SK-N-SH (cell line): Measurements from ENCODE around the gene MS4A14. TPM values are rescaled to one million over a fixed set of nuclear protein-coding genes. Genes with fewer than 3 reads are reported as not detected.

ENCODE experiments used
- CTCF ChIA-PET: fragments of 300-600, 350-600 bp; formaldehyde crosslinking; extraction: SDS; loops from one replicate; lab custom pipeline; 2021; lab: Yijun Ruan, JAX
- POLR2A ChIA-PET: fragments of 350-600 bp; sonication (Branson Sonifier 250); formaldehyde crosslinking; extraction: SDS; loops from one replicate; lab custom pipeline; 2020; ENCODE audit warnings: antibody characterized with exemption, inconsistent platforms; lab: Yijun Ruan, JAX
- DNase-seq: peaks from one replicate; pipeline ENCODE4 v3.0.0; 2012
- H2AFZ ChIP-seq: fragments of 200-600 bp; sonication (generic); 2 replicates; pipeline ENCODE4 v1.8.1; 2016; ENCODE audit warnings: antibody characterized with exemption, mild to moderate bottlenecking, low read depth
- H3F3A ChIP-seq: fragments of 200-600 bp; sonication (generic); replicated peaks from 2 replicates; pipeline ENCODE3; 2016; ENCODE audit warnings: antibody characterized with exemption, mild to moderate bottlenecking; ENCODE audit not compliant: insufficient read depth
- H3K27ac ChIP-seq, 2 experiments: fragments of 200-500 bp in 1 of 2; fragments of 200-600 bp in 1 of 2; sonication (Bioruptor generic) in 1 of 2; sonication (generic), shearing (Covaris generic) in 1 of 2; 2 replicates each; pipeline versions ENCODE4 v1.5.1 to v1.6.1; 2014 to 2016; ENCODE audit warnings: low read depth in 2 of 2, inconsistent platforms in 1 of 2, low read length in 1 of 2, mild to moderate bottlenecking in 1 of 2, mixed read lengths in 1 of 2
- H3K27me3 ChIP-seq: fragments of 200-600 bp; sonication (generic), shearing (Covaris generic); 2 replicates; pipeline ENCODE4 v1.6.1; 2016; ENCODE audit warnings: mixed run types; ENCODE audit not compliant: insufficient read depth
- H3K36me3 ChIP-seq, 2 experiments: fragments of 200-500 bp in 1 of 2; fragments of 200-600 bp in 1 of 2; sonication (Bioruptor generic) in 1 of 2; sonication (generic) in 1 of 2; replicated peaks in 1 of 2; 2 replicates each; pipeline versions ENCODE3 to v1.5.1; 2014 to 2016; ENCODE audit warnings: low read length in 1 of 2, mild to moderate bottlenecking in 1 of 2; ENCODE audit not compliant: insufficient read depth in 2 of 2, control insufficient read depth in 1 of 2
- H3K4me1 ChIP-seq, 2 experiments: fragments of 200-500 bp in 1 of 2; fragments of 200-600 bp in 1 of 2; sonication (Bioruptor generic) in 1 of 2; sonication (generic), shearing (Covaris generic) in 1 of 2; 2 replicates each; pipeline versions ENCODE4 v1.5.1 to v1.6.1; 2014 to 2016; ENCODE audit warnings: low read depth in 1 of 2, low read length in 1 of 2, mixed run types in 1 of 2; ENCODE audit not compliant: insufficient read depth in 2 of 2, control insufficient read depth in 1 of 2
- H3K4me2 ChIP-seq: fragments of 200-600 bp; sonication (generic), shearing (Covaris generic); 2 replicates; pipeline ENCODE4 v1.6.1; 2017; ENCODE audit warnings: mixed run types
- H3K4me3 ChIP-seq, 2 experiments: fragments of 200-500 bp in 1 of 2; fragments of 200-600 bp in 1 of 2; sonication (Bioruptor generic) in 1 of 2; sonication (generic), shearing (Covaris generic) in 1 of 2; 2 replicates each; pipeline versions ENCODE4 v1.5.1 to v1.8.1; 2014 to 2016; ENCODE audit warnings: low read depth in 2 of 2, inconsistent platforms in 1 of 2, low read length in 1 of 2, mild to moderate bottlenecking in 1 of 2, mixed read lengths in 1 of 2, moderate library complexity in 1 of 2
- H3K79me2 ChIP-seq: fragments of 200-600 bp; sonication (generic); 2 replicates; pipeline ENCODE4 v1.8.1; 2017; ENCODE audit warnings: mild to moderate bottlenecking; ENCODE audit not compliant: insufficient read depth
- H3K9ac ChIP-seq: fragments of 200-600 bp; sonication (generic); 2 replicates; pipeline ENCODE4 v1.6.1; 2017; ENCODE audit warnings: mixed run types
- H3K9me2 ChIP-seq: fragments of 200-600 bp; sonication (generic); 2 replicates; pipeline ENCODE4 v1.6.1; 2017; ENCODE audit warnings: mixed run types
- H3K9me3 ChIP-seq: fragments of 200-600 bp; sonication (generic); 2 replicates; pipeline ENCODE4 v1.6.1; 2017; ENCODE audit warnings: mixed run types, mild to moderate bottlenecking, moderate library complexity
- H4K20me1 ChIP-seq: fragments of 200-600 bp; sonication (generic); 2 replicates; pipeline ENCODE4 v1.6.1; 2017; ENCODE audit warnings: mild to moderate bottlenecking, mixed run types; ENCODE audit not compliant: insufficient read depth
- CHD2 ChIP-seq: fragments of 150-350 bp; IDR thresholded peaks from 2 replicates; pipeline ENCODE4 v1.6.1; 2018; ENCODE audit warnings: low read length; ENCODE audit not compliant: partially characterized antibody
- ELF1 ChIP-seq: IDR thresholded peaks from 2 replicates; pipeline ENCODE4 v1.4.0; 2012
- EP300 ChIP-seq, 2 experiments: IDR thresholded peaks; 2 replicates each; pipeline versions ENCODE4 v1.4.0 to v1.6.1; 2012; ENCODE audit warnings: borderline replicate concordance in 1 of 2, low read depth in 1 of 2, low read length in 1 of 2
- FOXJ3 ChIP-seq: sonication (generic); formaldehyde crosslinking; IDR thresholded peaks from 2 replicates; pipeline ENCODE4 v1.5.1; 2020; ENCODE audit warnings: mild to moderate bottlenecking, missing genetic modification reagents
- GABPA ChIP-seq: IDR thresholded peaks from 2 replicates; pipeline ENCODE4 v1.4.0; 2012; ENCODE audit warnings: low read depth, mild to moderate bottlenecking
- GATA2 ChIP-seq: sonication (generic); formaldehyde crosslinking; IDR thresholded peaks from 2 replicates; pipeline ENCODE4 v1.5.0; 2020; ENCODE audit warnings: mild to moderate bottlenecking, missing genetic modification reagents
- JUND ChIP-seq: IDR thresholded peaks from 2 replicates; pipeline ENCODE4 v1.4.0; 2012
- MEF2A ChIP-seq: IDR thresholded peaks from 2 replicates; pipeline ENCODE4 v1.4.0; 2012; ENCODE audit warnings: low read depth, borderline replicate concordance
- MXI1 ChIP-seq: IDR thresholded peaks from 2 replicates; pipeline ENCODE4 v1.6.1; 2012; ENCODE audit warnings: mild to moderate bottlenecking, low read depth, low read length, improper control_type of control experiment
- NFIC ChIP-seq: IDR thresholded peaks from 2 replicates; pipeline ENCODE4 v1.4.0; 2012; ENCODE audit warnings: borderline replicate concordance
- POLR2AphosphoS5 ChIP-seq: IDR thresholded peaks from 2 replicates; pipeline ENCODE4 v1.6.1; 2012; ENCODE audit warnings: low read depth, low read length
- RAD21 ChIP-seq: IDR thresholded peaks from 2 replicates; pipeline ENCODE4 v1.6.1; 2012; ENCODE audit warnings: mild to moderate bottlenecking, low read length
- RFX5 ChIP-seq: IDR thresholded peaks from 2 replicates; pipeline ENCODE4 v1.6.1; 2012; ENCODE audit warnings: mild to moderate bottlenecking, improper control_type of control experiment, low read length
- RXRA ChIP-seq: IDR thresholded peaks from 2 replicates; pipeline ENCODE4 v1.4.0; 2012; ENCODE audit warnings: low read depth, mild to moderate bottlenecking, borderline replicate concordance
- SMC3 ChIP-seq: IDR thresholded peaks from 2 replicates; pipeline ENCODE4 v1.6.1; 2012; ENCODE audit warnings: low read depth, low read length, improper control_type of control experiment
- TAF1 ChIP-seq: IDR thresholded peaks from 2 replicates; pipeline ENCODE4 v1.6.1; 2012; ENCODE audit warnings: low read depth, mild to moderate bottlenecking, low read length, moderate library complexity, borderline replicate concordance
- TCF12 ChIP-seq: IDR thresholded peaks from 2 replicates; pipeline ENCODE4 v1.4.0; 2012
- YY1 ChIP-seq: IDR thresholded peaks from 2 replicates; pipeline ENCODE4 v1.4.0; 2012; ENCODE audit warnings: low read depth, mild to moderate bottlenecking
- WGBS: methylation state at CpG from one replicate; pipeline ENCODE4 v1.1.6; 2017; ENCODE audit warnings: low lambda C conversion rate; 5-methylcytosine and 5-hydroxymethylcytosine counted together
- polyA plus RNA-seq, 3 experiments: library from polyadenylated mRNA; depleted of rRNA; stranded (reverse); fragments of >200 nt; gene quantifications; 2 replicates each; pipeline ENCODE4 v1.2.3, GENCODE V29; 2012
- TF ChIP-seq, protein P1 (sequence below): IDR thresholded peaks from 2 replicates; pipeline ENCODE4 v1.4.0; 2012; ENCODE audit warnings: low read depth
- TF ChIP-seq, protein P2 (sequence below): fragments of 150-350 bp; IDR thresholded peaks from 2 replicates; pipeline ENCODE4 v1.6.1; 2017; ENCODE audit warnings: antibody characterized with exemption, low read length, low read depth, borderline replicate concordance
- TF ChIP-seq, protein P3 (sequence below): IDR thresholded peaks from 2 replicates; pipeline ENCODE4; 2012
- TF ChIP-seq, protein P4 (sequence below): fragments of 150-350 bp; IDR thresholded peaks from 2 replicates; pipeline ENCODE4 v1.6.1; 2016; ENCODE audit warnings: mild to moderate bottlenecking, low read depth, low read length
- TF ChIP-seq, protein P5 (sequence below): IDR thresholded peaks from 2 replicates; pipeline ENCODE4 v1.4.0; 2012; ENCODE audit warnings: low read depth, borderline replicate concordance

Gene MS4A14
- polyA plus RNA-seq, 1 of the 3 experiments (the other 2 are of a cell fraction): not detected

DNA sequence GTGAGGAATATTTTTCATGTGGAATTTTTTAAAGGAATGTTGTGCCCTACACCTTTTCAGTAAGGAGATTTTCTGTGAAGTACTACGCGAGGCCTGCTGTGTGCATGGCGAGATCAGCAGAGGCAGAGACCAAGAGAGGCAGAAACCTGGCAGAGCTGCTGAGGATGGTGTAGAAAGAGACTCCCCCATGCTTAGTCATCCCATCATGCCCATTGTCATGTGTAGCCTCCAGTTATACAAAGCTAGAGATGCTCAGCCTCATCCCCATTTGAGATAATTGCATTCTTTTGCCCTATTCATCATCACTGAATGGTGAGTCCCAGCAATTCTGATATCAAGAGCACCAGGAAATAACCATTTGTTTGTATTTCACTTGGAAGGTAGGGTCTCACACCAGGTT is 20.9 kb upstream of the MS4A14 start:
- no peak overlapping the region for H3K4me2 ChIP-seq
- no peak overlapping the region for H3K4me3 ChIP-seq
- no peak overlapping the region for H2AFZ ChIP-seq
- H3K9me2 ChIP-seq: no peaks in the 10 kb centered on the region
- H3K36me3 ChIP-seq: no peaks in the 10 kb centered on the region
- ChIA-PET CTCF (no interaction called here), POLR2A (no interaction called here)
- no peaks in the 10 kb centered on the region for H3K4me1 ChIP-seq
- H3K79me2 ChIP-seq: no peaks in the 10 kb centered on the region
- H4K20me1 ChIP-seq: no peaks in the 10 kb centered on the region
- H3K9ac ChIP-seq: no peak overlapping the region
- H3K9me3 ChIP-seq: no peaks in the 10 kb centered on the region
- no peaks in the 10 kb centered on the region for H3F3A ChIP-seq
- no peaks in the 10 kb centered on the region; the same call in 1 of the 2 replicates for H3K27me3 ChIP-seq
- DNase-seq: no peak
- no peak overlapping the region for H3K27ac ChIP-seq
- no peak for TF ChIP-seq ELF1
- TF ChIP-seq, protein P1, sequence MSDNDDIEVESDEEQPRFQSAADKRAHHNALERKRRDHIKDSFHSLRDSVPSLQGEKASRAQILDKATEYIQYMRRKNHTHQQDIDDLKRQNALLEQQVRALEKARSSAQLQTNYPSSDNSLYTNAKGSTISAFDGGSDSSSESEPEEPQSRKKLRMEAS: no peak
- no peak for TF ChIP-seq GABPA
- no peak for TF ChIP-seq EP300 (IDR thresholded peaks at IDR 0.05; ENCODE audit: borderline replicate concordance in 1 of 2, low read depth in 1 of 2, low read length in 1 of 2)
- no peak for TF ChIP-seq RAD21
- TF ChIP-seq RXRA: no peak
- TF ChIP-seq JUND: no peak
- no peak for TF ChIP-seq NFIC
- WGBS: 0% methylated on average over 3 of the region's 3 CpGs

DNA sequence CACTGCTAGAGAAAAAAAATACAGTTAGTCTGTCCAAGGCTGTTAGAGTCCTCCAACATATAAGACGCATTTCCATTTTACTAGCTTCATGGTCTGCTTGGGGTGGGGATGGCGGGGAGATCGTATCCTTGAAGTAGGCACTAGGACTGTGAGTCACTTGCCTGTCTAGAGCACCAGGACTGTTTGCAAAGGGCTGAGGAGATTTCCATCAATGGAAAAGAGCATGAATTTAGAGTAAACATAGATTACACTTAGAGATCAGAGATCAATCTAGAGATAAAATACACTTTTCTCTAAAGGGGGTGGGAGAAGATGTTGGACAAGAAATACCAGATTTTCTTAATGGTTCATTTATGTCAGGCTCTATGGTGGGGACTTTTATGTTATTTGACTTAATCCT is 19.7 kb upstream of the MS4A14 start:
- Histone ChIP-seq H3K9ac (no peak overlapping the region), H2AFZ (no peak overlapping the region), H3K79me2 (no peaks in the 10 kb centered on the region), H3K36me3 (no peaks in the 10 kb centered on the region), H3F3A (no peaks in the 10 kb centered on the region), H4K20me1 (no peaks in the 10 kb centered on the region), H3K27me3 (no peaks in the 10 kb centered on the region; the same call in 1 of the 2 replicates), H3K9me3 (no peaks in the 10 kb centered on the region), H3K27ac (no peak overlapping the region), H3K4me1 (no peaks in the 10 kb centered on the region), H3K9me2 (no peaks in the 10 kb centered on the region), H3K4me2 (peak overlapping the region; percentile 34; the same call in 1 of the 2 replicates), H3K4me3 (no peak overlapping the region; a peak in 1 of 4 replicates)
- CTCF ChIA-PET: no interaction called here
- DNase-seq: no peak
- TF ChIP-seq, protein P2, sequence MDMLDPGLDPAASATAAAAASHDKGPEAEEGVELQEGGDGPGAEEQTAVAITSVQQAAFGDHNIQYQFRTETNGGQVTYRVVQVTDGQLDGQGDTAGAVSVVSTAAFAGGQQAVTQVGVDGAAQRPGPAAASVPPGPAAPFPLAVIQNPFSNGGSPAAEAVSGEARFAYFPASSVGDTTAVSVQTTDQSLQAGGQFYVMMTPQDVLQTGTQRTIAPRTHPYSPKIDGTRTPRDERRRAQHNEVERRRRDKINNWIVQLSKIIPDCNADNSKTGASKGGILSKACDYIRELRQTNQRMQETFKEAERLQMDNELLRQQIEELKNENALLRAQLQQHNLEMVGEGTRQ: no peak
- TF ChIP-seq JUND: no peak
- TF ChIP-seq, protein P3, sequence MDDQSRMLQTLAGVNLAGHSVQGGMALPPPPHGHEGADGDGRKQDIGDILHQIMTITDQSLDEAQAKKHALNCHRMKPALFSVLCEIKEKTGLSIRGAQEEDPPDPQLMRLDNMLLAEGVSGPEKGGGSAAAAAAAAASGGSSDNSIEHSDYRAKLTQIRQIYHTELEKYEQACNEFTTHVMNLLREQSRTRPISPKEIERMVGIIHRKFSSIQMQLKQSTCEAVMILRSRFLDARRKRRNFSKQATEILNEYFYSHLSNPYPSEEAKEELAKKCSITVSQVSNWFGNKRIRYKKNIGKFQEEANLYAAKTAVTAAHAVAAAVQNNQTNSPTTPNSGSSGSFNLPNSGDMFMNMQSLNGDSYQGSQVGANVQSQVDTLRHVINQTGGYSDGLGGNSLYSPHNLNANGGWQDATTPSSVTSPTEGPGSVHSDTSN: no peak
- TF ChIP-seq TCF12: no peak
- TF ChIP-seq FOXJ3: no peak
- no peak for TF ChIP-seq MEF2A
- TF ChIP-seq, protein P4, sequence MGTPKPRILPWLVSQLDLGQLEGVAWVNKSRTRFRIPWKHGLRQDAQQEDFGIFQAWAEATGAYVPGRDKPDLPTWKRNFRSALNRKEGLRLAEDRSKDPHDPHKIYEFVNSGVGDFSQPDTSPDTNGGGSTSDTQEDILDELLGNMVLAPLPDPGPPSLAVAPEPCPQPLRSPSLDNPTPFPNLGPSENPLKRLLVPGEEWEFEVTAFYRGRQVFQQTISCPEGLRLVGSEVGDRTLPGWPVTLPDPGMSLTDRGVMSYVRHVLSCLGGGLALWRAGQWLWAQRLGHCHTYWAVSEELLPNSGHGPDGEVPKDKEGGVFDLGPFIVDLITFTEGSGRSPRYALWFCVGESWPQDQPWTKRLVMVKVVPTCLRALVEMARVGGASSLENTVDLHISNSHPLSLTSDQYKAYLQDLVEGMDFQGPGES: no peak
- no peak for TF ChIP-seq POLR2AphosphoS5
- TF ChIP-seq, protein P5, sequence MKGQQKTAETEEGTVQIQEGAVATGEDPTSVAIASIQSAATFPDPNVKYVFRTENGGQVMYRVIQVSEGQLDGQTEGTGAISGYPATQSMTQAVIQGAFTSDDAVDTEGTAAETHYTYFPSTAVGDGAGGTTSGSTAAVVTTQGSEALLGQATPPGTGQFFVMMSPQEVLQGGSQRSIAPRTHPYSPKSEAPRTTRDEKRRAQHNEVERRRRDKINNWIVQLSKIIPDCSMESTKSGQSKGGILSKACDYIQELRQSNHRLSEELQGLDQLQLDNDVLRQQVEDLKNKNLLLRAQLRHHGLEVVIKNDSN: no peak
- TF ChIP-seq GATA2 (CRISPR knock-in tag): no peak
- TF ChIP-seq RFX5: no peak
- no peak for TF ChIP-seq MXI1
- TF ChIP-seq, protein P1: no peak
- TF ChIP-seq TAF1: no peak
- TF ChIP-seq RAD21: no peak
- TF ChIP-seq EP300 (IDR thresholded peaks at IDR 0.05; ENCODE audit: borderline replicate concordance in 1 of 2, low read depth in 1 of 2, low read length in 1 of 2): no peak
- TF ChIP-seq GABPA: no peak
- TF ChIP-seq YY1: no peak
- TF ChIP-seq SMC3: no peak
- TF ChIP-seq CHD2: no peak
- POLR2A ChIA-PET: no interaction called here
- WGBS: 2% methylated on average over 3 of the region's 3 CpGs
